NCI-H1930 (cell line): ENCODE measurements around the gene DUSP21.
"Not testable (repeated sequence)": the region's sequence is repeated elsewhere in the genome, so short reads cannot be mapped to it uniquely, and the experiment has no call there.

Experiments
- DNase-seq, 2 experiments: peaks; one replicate each; lab custom pipeline; 2025; lab: John Stamatoyannopoulos, UW

The DUSP21 gene

DNA sequence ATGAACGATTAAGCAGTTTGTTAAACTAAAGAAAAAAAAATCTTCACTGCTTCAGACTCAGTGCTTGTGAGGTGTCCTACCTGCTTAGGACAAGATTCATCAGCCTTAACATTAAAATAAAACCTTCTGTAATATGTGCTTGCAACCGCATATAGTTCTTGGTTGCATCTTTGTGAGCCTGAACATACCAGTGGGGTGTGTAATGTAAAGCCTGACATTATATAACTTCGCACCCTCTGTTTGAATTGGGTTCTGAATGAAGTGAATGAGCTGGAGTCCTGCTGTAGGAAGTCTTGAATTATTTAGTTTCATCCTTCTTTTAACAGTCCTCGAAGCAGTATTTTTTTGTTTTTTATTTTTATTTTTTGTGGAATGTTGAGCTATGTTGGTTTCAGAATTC lies 32.3 kb downstream of the DUSP21 start:
- DNase-seq: no peak

DNA sequence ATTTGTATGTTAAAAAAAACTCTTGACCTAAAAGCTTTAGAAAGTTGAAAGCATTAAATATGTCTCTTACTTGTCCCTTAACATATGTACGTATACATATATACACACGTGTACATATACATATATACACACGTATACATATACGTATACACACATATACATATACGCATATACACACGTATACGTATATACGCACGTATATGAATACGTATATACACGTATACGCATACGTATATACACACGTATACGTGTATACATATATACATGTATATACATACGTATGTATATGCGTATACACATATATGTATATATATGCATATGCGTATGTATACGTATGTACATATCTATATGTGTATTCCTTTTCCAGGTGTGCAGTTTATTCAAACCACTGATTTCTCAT lies 32.9 kb downstream of the DUSP21 start:
- no peak for DNase-seq

DNA sequence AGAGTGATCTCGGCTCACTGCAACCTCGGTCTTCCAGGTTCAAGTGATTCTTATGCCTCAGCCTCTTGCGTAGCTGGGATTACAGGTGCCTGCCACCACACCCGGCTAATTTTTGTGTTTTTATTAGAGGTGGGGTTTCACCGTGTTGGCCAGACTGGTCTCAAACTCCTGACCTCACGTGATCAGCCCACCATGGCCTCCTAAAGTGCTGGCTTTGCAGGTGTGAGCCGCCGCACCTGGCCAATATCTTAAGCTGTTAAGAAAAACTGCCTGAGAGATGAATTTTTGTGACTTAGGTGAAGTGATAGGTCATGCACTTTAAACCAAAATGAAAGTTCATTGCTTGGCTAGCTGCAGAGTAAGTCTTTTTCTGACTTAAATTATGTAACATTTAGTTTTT lies 35.0 kb downstream of the DUSP21 start:
- no peak for DNase-seq

DNA sequence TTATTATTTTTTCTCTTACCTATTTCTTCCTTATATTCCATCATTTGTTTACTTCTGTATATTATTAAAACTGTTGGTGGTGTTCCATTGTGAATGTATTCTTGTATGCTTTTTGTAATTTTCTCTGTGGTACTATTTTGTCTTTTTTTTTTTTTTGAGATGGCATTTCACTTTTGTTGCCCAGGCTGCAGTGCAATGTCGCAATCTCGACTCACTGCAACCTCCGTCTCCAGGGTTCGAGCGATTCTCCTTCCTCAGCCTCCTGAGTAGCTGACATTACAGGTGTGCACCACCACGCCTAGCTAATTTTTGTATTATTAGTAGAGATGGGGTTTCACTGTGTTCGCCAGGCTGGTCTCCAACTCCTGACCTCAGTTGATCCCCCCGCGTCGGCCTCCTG lies 37.7 kb downstream of the DUSP21 start:
- DNase-seq: no peak

DNA sequence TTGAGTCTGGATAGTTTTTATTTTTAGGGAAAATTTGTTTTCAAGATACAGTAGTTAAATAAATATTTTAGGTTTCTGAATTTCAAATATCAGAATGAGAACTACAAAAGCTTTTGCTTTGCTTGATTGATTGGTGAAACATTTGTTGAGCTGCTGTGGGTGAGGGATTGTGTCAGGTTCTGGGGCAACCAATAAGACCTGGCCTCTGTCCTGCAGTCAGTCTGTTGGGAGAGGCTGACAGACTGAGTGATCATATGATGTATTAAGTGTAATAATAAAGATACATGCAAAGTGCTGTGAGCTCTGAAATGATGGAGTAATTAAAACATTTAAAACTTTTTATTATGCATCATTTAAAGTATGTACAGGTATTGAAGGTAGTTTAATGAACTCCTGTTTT lies 38.8 kb downstream of the DUSP21 start:
- no peak for DNase-seq

DNA sequence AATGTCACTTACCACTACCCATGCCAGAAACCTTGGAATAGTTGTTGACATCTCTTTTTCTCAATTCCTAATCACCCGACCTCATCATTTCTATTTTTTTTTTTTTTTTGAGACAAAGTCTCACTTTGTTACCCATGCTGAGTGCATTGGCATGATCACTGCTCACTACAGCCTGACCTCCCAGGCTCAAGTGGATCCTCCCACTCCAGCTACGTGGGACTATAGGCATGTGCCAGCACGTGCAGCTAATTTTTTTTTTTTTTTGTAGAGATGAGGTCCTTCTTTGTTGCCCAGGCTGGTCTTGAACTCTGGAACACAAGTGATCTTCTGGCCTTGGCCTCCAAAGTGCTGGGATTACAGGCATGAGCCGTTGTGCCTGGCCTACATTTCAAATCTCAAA lies 41.1 kb downstream of the DUSP21 start:
- no peak for DNase-seq

DNA sequence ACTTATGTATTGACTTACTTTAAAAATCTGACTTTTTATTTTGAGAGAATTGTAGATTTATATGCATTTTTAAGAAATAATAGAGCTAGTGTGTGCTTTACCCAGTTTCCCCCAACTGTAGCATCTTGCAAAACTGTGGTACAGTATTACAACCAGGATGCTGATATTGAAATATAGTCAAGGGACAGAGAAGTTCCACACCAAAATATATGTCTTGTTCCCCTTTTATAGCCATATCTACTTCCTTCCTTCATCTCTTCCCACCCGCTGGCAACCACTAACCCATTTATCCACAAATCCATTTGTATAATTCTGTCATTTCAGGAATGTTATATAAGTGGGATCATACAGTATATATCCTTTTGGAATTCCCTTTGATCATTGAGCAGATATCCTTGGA lies 46.0 kb downstream of the DUSP21 start:
- DNase-seq: no peak

DNA sequence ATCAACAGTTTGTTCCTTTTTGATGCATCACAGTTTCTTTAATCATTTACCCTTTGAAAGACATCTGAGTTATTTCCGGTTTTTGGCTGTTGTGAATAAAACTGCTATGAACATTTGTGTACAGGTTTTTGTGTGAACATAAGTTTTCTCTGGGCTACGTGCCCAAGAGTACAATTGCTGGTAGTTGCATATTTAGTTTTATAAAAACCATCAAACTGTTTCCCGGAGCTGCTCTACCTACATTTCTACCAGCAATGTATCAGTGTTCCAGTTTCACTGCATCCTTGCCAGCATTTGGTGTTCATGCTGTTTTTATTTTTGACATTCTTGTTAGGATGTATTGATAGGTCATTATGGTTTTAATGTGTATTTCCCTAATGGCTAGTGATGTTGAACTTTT lies 46.4 kb downstream of the DUSP21 start:
- DNase-seq: no peak

DNA sequence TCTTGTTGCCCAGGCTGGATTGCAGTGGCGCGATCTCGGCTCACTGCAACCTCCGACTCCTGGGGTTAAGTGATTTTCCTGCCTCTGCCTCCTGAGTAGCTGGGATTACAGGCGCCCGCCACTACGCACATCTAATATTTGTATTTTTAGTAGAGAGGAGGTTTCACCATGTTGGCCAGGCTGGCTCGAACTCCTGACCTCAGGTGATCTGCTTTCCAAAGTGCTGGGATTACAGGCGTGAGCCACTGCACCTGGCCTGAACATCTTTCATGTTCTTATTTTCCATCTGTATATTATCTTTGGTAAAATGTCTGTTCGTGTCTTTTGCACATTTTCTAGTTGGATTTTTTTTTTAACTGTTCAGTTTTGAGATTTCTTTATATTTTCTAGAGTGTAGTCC lies 46.9 kb downstream of the DUSP21 start:
- not testable (repeated sequence) for DNase-seq

DNA sequence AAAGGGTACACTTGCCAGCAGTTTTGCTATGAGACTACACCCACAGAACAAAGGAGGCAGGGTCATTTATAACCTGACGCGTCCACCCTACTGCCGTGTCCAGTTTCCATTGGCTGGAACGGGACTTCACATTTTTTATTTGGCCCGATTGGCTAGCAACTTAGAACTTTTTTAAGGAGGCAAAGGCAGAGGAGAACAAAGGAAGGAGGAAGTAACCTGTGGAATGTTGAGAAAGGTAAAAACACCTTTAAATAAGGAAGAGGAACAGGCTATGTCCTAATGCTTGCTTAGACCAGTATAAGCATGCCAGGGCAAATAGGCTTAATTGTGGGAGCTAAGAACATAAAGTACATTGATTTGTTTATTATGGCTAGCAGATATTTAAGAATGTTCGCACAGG lies 47.8 kb downstream of the DUSP21 start:
- no peak for DNase-seq
